CD4-positive, alpha-beta memory T cell (primary cell): ENCODE measurements around the gene MACO1. TPM values are rescaled to one million over a fixed set of nuclear protein-coding genes. Genes with fewer than 3 reads are reported as not detected.

Experiments used
- CTCF ChIA-PET: fragments of 350-600 bp; sonication (Branson Sonifier 250); formaldehyde crosslinking; loops from one replicate; lab custom pipeline; 2021; ENCODE audit warnings: inconsistent platforms; ENCODE audit not compliant: partially characterized antibody; lab: Charles Lee
- POLR2A ChIA-PET: fragments of 350-600 bp; sonication (Branson Sonifier 250); formaldehyde crosslinking; loops from one replicate; lab custom pipeline; 2021; ENCODE audit not compliant: partially characterized antibody; lab: Charles Lee
- DNase-seq, 5 donors: peaks; one replicate each; pipeline versions ENCODE4 v3.0.0 to v3.0.0-alpha.2; 2020 to 2022; ENCODE audit warnings: mixed read lengths in 1 of 5
- H3K27ac ChIP-seq: one replicate; pipeline ENCODE4 v1.7.0; 2013; ENCODE audit warnings: low read depth, low read length
- H3K27me3 ChIP-seq: 2 replicates; pipeline ENCODE4 v1.7.0; 2013; ENCODE audit warnings: mild to moderate bottlenecking, low read length, moderate library complexity; ENCODE audit not compliant: insufficient read depth
- H3K36me3 ChIP-seq: 2 replicates; pipeline ENCODE4 v1.7.0; 2013; ENCODE audit warnings: mild to moderate bottlenecking, low read length, moderate library complexity; ENCODE audit not compliant: insufficient read depth
- H3K4me1 ChIP-seq: 2 replicates; pipeline ENCODE4 v1.7.0; 2013; ENCODE audit warnings: mild to moderate bottlenecking, low read length, moderate library complexity; ENCODE audit not compliant: insufficient read depth
- H3K4me3 ChIP-seq, 2 donors: one replicate each; pipeline ENCODE4 v1.7.0; 2013; ENCODE audit warnings: low read length in 2 of 2, mild to moderate bottlenecking in 1 of 2
- H3K9me3 ChIP-seq, 2 donors: one replicate each; pipeline ENCODE4 v1.7.0; 2013; ENCODE audit warnings: low read length in 2 of 2, control low read depth in 1 of 2; ENCODE audit not compliant: control insufficient read depth in 1 of 2
- H3K27ac Mint-ChIP-seq, 7 donors: one replicate each; pipeline ENCODE4 v1.8.0; 2020 to 2021; ENCODE audit warnings: mixed read lengths in 7 of 7, mild to moderate bottlenecking in 6 of 7, inconsistent platforms in 3 of 7, moderate library complexity in 3 of 7
- H3K27me3 Mint-ChIP-seq, 2 donors: one replicate each; pipeline ENCODE4 v1.8.0; 2020 to 2021; ENCODE audit warnings: mixed read lengths in 2 of 2
- H3K36me3 Mint-ChIP-seq, 2 donors: one replicate each; pipeline ENCODE4 v1.8.0; 2020 to 2021; ENCODE audit warnings: mixed read lengths in 2 of 2, inconsistent platforms in 1 of 2, mild to moderate bottlenecking in 1 of 2
- H3K4me1 Mint-ChIP-seq, 4 donors: one replicate each; pipeline ENCODE4 v1.8.0; 2020 to 2021; ENCODE audit warnings: mixed read lengths in 4 of 4, mild to moderate bottlenecking in 1 of 4
- H3K4me3 Mint-ChIP-seq, 8 donors: one replicate each; pipeline ENCODE4 v1.8.0; 2020 to 2021; ENCODE audit warnings: mixed read lengths in 8 of 8, mild to moderate bottlenecking in 7 of 8, moderate library complexity in 6 of 8, inconsistent platforms in 3 of 8
- H3K9me3 Mint-ChIP-seq, 8 donors: one replicate each; pipeline ENCODE4 v1.8.0; 2020 to 2021; ENCODE audit warnings: mixed read lengths in 8 of 8, mild to moderate bottlenecking in 5 of 8, inconsistent platforms in 3 of 8, moderate library complexity in 1 of 8
- intact Hi-C: fragments of 100-400 bp; cut with micrococcal nuclease; formaldehyde crosslinking; loops from one replicate; pipeline ENCODE4 v1.15.1; 2023
- polyA plus RNA-seq, 2 donors: library from polyadenylated mRNA; unstranded; fragments of 300-500 nt; fragmentation: Illumina TruSeq; gene quantifications; one replicate each; pipeline ENCODE4 v1.2.3, GENCODE V29; 2021
- total RNA-seq, 2 experiments: library from RNA; stranded (reverse); gene quantifications; one replicate each; pipeline ENCODE4 v1.2.3, GENCODE V29; 2021

The MACO1 gene
- total and polyA plus RNA-seq, 4 experiments from 2014 or later = 3.1 to 20.6 (median 14.5) TPM

- peaks cover 0 to 3% (median 0%) of the 10 kb centered on the region in 8 donors for H3K9me3 Mint-ChIP-seq
- peaks cover 0 to 9% (median 6%) of the 10 kb centered on the region in 4 donors for H3K4me1 Mint-ChIP-seq
- H3K27me3 Mint-ChIP-seq = no peaks in the 10 kb centered on the region
- ChIA-PET CTCF (interaction anchor here (0.6 kb wide), 1 partner anchor 94 kb away, joined by 3 read pairs; no protein-coding TSS in a partner anchor), POLR2A (no interaction called here)
- peaks cover 0 to 3% of the 10 kb centered on the region in 2 donors for H3K36me3 Mint-ChIP-seq
- Histone ChIP-seq H3K27me3 (no peaks in the 10 kb centered on the region), H3K9me3 (no peaks in the 10 kb centered on the region), H3K4me1 (peaks cover 6% of the 10 kb centered on the region), H3K36me3 (no peaks in the 10 kb centered on the region), H3K27ac (no peak overlapping the region), H3K4me3 (no peak overlapping the region)
- intact Hi-C loops = no loop called here
- DNase-seq = no peak
- no peak overlapping the region for H3K27ac Mint-ChIP-seq
- H3K4me3 Mint-ChIP-seq = no peak overlapping the region
Observed at GRCh38 chr1:25425098-25426085, 5.3 kb upstream of the MACO1 start.

- DNase-seq = no peak
- Histone ChIP-seq H3K27me3 (no peaks in the 10 kb centered on the region), H3K27ac (no peak overlapping the region), H3K36me3 (no peaks in the 10 kb centered on the region), H3K4me3 (no peak overlapping the region), H3K4me1 (peaks cover 17% of the 10 kb centered on the region), H3K9me3 (no peaks in the 10 kb centered on the region)
- peaks cover 9 to 24% (median 16%) of the 10 kb centered on the region in 4 donors for H3K4me1 Mint-ChIP-seq
- peaks cover 0 to 11% of the 10 kb centered on the region in 2 donors for H3K36me3 Mint-ChIP-seq
- no peak overlapping the region for H3K4me3 Mint-ChIP-seq
- H3K27ac Mint-ChIP-seq = peak overlapping the region in 4 of 7 donors; percentile 2 to 61 (median 32)
- POLR2A ChIA-PET = interaction anchor here (0.6 kb wide), 1 partner anchor 9 kb away, joined by 3 read pairs; no protein-coding TSS in a partner anchor
- CTCF ChIA-PET = interaction anchor here (1.3 to 1.5 kb wide), 2 partner anchors 93 to 806 kb away, joined by 3 read pairs; partner anchors contain the start of gene CEP85
- intact Hi-C loops = no loop called here
- peaks cover 0 to 4% (median 0%) of the 10 kb centered on the region in 8 donors for H3K9me3 Mint-ChIP-seq
- no peaks in the 10 kb centered on the region for H3K27me3 Mint-ChIP-seq
Observed at GRCh38 chr1:25427696-25428095, 3.0 kb upstream of the MACO1 start.

- Mint-ChIP-seq H3K27me3 (no peaks in the 10 kb centered on the region), H3K4me1 (peaks cover 18 to 33% (median 25%) of the 10 kb centered on the region in 4 donors), H3K36me3 (peaks cover 0 to 11% of the 10 kb centered on the region in 2 donors), H3K9me3 (peaks cover 0 to 4% (median 0%) of the 10 kb centered on the region in 8 donors), H3K27ac (peak overlapping the region in 6 of 7 donors; percentile 37 to 98 (median 82)), H3K4me3 (peak overlapping the region; percentile 45 to 82 (median 72))
- H3K4me3 ChIP-seq = no peak overlapping the region
- CTCF ChIA-PET = interaction anchor here (1.3 kb wide), 1 partner anchor 92 kb away, joined by 3 read pairs; no protein-coding TSS in a partner anchor
- POLR2A ChIA-PET = interaction anchor here (0.6 to 1.1 kb wide), 2 partner anchors 183 to 891 kb away, joined by 3 read pairs; no protein-coding TSS in a partner anchor
- H3K27me3 ChIP-seq = no peaks in the 10 kb centered on the region
- no peak for DNase-seq
- intact Hi-C loops = no loop called here
- H3K9me3 ChIP-seq = no peaks in the 10 kb centered on the region
- H3K36me3 ChIP-seq = no peaks in the 10 kb centered on the region
- H3K27ac ChIP-seq = no peak overlapping the region
- peaks cover 27% of the 10 kb centered on the region for H3K4me1 ChIP-seq
Observed at GRCh38 chr1:25428475-25429166, 2.1 kb upstream of the MACO1 start.

- intact Hi-C loops = loop anchor here (1.0 to 10.0 kb wide), 7 partner anchors 41 to 1044 kb away; partner anchors contain the start of genes CLIC4, HMGN2, RSRP1 and TMEM50A
Observed at GRCh38 chr1:25430967-25431881, 527 bp downstream of the MACO1 start.

GRCh38 chr1:25431955-25432719, 1.4 kb downstream of the MACO1 start:
- no peaks in the 10 kb centered on the region for H3K27me3 Mint-ChIP-seq
- no peak for DNase-seq

More at GRCh38 chr1:25430967-25431881, 527 bp downstream of the MACO1 start:
- peak overlapping the region; percentile 95 to 99 (median 97) for H3K4me3 Mint-ChIP-seq
- ChIA-PET POLR2A (interaction anchor here (0.8 to 3.0 kb wide), 14 partner anchors 10 to 502 kb away, joined by 3 to 24 read pairs (median 4); partner anchors contain the start of genes LDLRAP1, MTFR1L, RSRP1 and RUNX3), CTCF (interaction anchor here (0.6 to 1.5 kb wide), 3 partner anchors 11 to 192 kb away, joined by 3 to 7 read pairs (median 4); no protein-coding TSS in a partner anchor)
- no peaks in the 10 kb centered on the region for H3K9me3 ChIP-seq
- peaks cover 0 to 11% of the 10 kb centered on the region in 2 donors for H3K36me3 Mint-ChIP-seq
- DNase-seq = peak in 4 of 5 donors; percentile 81 to 86 (median 84)
- H3K4me3 ChIP-seq = peak overlapping the region in 1 of 2 donors; percentile 92
- no peaks in the 10 kb centered on the region for H3K27me3 Mint-ChIP-seq
- no peaks in the 10 kb centered on the region for H3K36me3 ChIP-seq
- H3K9me3 Mint-ChIP-seq = peaks cover 0 to 4% (median 0%) of the 10 kb centered on the region in 8 donors
- H3K27me3 ChIP-seq = no peaks in the 10 kb centered on the region
- H3K27ac Mint-ChIP-seq = peak overlapping the region; percentile 91 to 100 (median 95)
- peaks cover 44 to 59% (median 51%) of the 10 kb centered on the region in 4 donors for H3K4me1 Mint-ChIP-seq
- H3K4me1 ChIP-seq = peaks cover 53% of the 10 kb centered on the region
- H3K27ac ChIP-seq = peak overlapping the region; percentile 95

More at GRCh38 chr1:25431955-25432719, 1.4 kb downstream of the MACO1 start:
- Histone ChIP-seq H3K4me1 (peaks cover 62% of the 10 kb centered on the region), H3K27me3 (no peaks in the 10 kb centered on the region), H3K9me3 (no peaks in the 10 kb centered on the region), H3K36me3 (no peaks in the 10 kb centered on the region), H3K4me3 (peak overlapping the region in 1 of 2 donors; percentile 64), H3K27ac (peak overlapping the region; percentile 95)
- Mint-ChIP-seq H3K4me1 (peaks cover 49 to 67% (median 58%) of the 10 kb centered on the region in 4 donors), H3K36me3 (peaks cover 0 to 11% of the 10 kb centered on the region in 2 donors), H3K27ac (peak overlapping the region; percentile 85 to 95 (median 91)), H3K4me3 (peak overlapping the region; percentile 76 to 91 (median 85)), H3K9me3 (peaks cover 0 to 4% (median 0%) of the 10 kb centered on the region in 8 donors)
- intact Hi-C loops = loop anchor here (2.0 to 10.0 kb wide), 6 partner anchors 40 to 1043 kb away; partner anchors contain the start of genes CLIC4, HMGN2 and TMEM50A
- ChIA-PET POLR2A (interaction anchor here (0.7 to 3.0 kb wide), 8 partner anchors 9 to 200 kb away, joined by 3 to 24 read pairs (median 5); partner anchors contain the start of genes LDLRAP1, RSRP1 and SYF2), CTCF (interaction anchor here (1.5 kb wide), 2 partner anchors 10 to 56 kb away, joined by 4 to 7 read pairs; no protein-coding TSS in a partner anchor)
